ENCODE data around the gene OR10K1.
"Not testable (repeated sequence)": the region's sequence is repeated elsewhere in the genome, so short reads cannot be mapped to it uniquely, and the experiment has no call there.

Gene OR10K1

GRCh38 chr1:158461534-158461933, at the start of gene OR10K1:
Gene OR10K1, plus strand, starts transcription at chr1:158461834. Its CDS starts 3,728 bp downstream, at chr1:158465562.
- DNase-seq: no peak

GRCh38 chr1:158414651-158415345, 46.8 kb upstream of the OR10K1 start:
- DNase-seq: no peak

GRCh38 chr1:158417586-158417985, 44.0 kb upstream of the OR10K1 start:
- no peak for DNase-seq

DNA sequence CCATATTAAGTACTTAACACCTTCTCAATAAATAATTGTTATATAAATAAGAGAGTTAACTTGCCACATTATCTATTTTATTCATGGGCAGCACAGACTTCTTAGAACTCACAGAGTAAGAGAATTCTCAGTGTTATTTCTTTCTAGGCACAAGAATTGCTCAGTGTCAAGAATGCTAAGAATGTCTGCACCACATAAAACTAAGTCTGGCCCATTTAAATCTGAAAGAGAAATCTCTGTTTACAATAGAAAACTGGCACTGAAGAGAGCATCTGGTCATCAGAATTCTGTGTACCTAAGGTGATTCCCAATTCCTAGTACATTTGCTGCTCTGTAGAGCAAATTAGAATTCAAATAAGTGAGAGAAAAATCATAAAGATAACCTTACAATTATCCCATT, 39.4 kb upstream of the OR10K1 start:
- DNase-seq: no peak

- peak; percentile 0 for DNase-seq
These were observed 36.6 kb upstream of the OR10K1 start for GRCh38 chr1:158425027-158425426.

- no peak for DNase-seq
These were observed 35.5 kb upstream of the OR10K1 start, which contains the start of gene OR10K2 for GRCh38 chr1:158426137-158426536. Gene OR10K2, minus strand, starts transcription at chr1:158426237. Its CDS starts 5,371 bp downstream, at chr1:158420866.

GRCh38 chr1:158430163-158430562, 31.5 kb upstream of the OR10K1 start:
- not testable (repeated sequence) for DNase-seq

DNA sequence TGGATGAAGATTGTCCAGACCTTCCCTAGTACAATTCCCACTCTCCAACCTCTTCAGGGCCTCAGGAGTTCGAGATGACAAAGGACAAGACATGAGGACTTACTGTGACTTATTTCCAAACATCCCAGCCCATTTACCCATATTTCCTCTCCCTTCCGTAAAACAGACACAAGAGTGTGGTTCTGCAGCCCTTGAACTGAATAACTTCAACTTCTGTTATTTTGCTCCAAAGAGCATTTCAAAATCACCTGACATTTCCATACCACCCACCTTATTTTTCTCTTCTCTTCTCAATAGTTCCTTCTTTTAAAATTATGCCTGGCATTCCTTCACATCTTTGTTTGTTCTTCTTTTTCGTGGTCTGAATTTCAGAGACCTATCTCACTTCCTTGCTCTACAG, 26.9 kb upstream of the OR10K1 start:
- DNase-seq: no peak

DNA sequence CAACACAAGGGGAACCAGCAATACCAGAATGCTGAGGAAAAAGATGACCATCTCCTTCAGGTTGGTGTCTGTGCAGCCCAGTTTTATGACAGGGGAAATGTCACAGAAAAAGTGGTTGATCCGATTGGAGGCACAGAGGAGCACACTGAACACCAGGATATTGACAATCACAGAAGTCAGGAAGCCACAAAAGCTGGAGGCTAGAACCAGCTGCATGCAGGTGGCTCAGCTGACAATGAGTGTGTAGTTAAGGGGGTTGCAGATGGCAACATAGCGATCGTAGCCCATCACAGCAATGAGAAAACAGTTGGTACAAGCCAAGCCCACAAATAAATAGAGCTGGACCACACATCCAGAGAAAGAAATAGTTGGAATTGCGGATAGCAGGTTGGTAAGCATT, 16.3 kb upstream of the OR10K1 start:
- DNase-seq: no peak

GRCh38 chr1:158454537-158454936, 7.1 kb upstream of the OR10K1 start:
- no peak for DNase-seq

DNA sequence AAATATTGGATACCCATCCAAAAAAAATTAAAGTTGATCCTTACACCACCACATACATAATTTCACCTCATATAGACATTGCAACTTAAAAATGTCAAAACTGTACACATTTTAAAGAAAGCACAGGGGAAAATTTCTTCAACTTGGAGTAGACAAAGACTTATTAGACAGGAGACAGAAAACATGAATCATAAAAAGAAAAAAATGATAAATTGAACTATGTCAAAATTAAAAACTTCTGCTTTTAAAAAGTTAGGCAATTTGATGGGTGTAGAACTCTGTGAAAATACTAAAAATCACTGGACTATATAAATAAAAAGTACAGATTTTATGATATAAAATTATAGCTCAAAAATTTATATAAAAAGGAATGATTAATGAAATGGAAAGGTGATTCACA, 4.4 kb upstream of the OR10K1 start:
- no peak for DNase-seq

DNA sequence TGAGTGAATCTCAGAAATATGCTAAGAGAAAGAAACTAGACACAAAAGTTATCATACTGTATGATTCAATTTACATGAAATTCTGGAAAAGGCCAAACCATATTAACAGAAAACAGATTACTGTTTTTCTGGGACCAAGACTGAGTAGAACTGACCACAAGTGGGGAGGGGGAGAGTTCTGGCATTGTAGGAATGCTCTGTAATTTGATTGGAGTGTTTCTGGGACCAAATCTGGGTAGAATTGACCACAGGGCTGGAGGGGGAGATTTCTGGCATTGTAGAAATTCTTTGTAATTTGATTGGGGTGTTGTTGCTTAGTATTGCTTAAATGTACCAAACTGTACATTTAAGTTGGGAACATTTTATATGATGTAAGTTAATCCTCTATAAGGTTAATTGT, 3.4 kb upstream of the OR10K1 start:
- no peak for DNase-seq

- DNase-seq: peak; percentile 10
These were observed 10.3 kb downstream of the OR10K1 start, which contains the start of gene OR10R2 for GRCh38 chr1:158471920-158472319. Gene OR10R2, plus strand, starts transcription at chr1:158472220. Its CDS starts 106 bp downstream, at chr1:158472326.

- DNase-seq: no peak
These were observed 23.8 kb downstream of the OR10K1 start for GRCh38 chr1:158485455-158485854.

DNA sequence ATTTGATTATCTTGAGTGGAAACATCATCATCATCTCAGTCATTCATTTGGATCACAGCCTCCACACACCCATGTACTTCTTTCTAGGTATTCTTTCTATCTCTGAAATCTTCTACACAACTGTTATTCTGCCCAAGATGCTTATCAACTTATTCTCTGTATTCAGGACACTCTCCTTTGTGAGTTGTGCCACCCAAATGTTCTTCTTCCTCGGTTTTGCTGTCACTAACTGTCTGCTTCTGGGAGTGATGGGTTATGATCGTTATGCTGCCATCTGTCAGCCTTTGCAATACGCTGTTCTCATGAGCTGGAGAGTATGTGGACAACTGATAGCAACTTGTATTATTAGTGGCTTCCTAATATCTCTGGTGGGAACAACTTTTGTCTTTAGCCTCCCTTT, 29.7 kb downstream of the OR10K1 start:
- no peak for DNase-seq

DNA sequence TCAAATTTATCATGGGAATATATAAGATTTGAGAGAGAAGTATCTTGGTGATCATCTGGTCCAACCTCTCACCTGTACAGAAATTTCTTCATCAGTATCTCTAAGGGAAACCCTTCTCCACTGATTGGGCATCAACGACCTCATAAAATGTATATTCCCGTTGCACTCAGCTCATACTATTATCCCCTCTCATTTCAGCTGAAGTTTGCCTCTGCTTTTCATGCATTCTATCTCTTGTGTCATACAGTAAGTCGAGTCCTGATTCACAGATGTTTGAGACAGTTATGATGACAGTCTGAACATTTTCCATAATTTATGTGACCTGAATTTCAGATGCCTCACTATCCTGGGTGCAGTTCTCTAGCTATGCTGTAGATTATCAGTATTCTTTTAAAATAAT, 31.4 kb downstream of the OR10K1 start:
- DNase-seq: no peak

GRCh38 chr1:158494796-158495195, 33.2 kb downstream of the OR10K1 start:
- no peak for DNase-seq

GRCh38 chr1:158496374-158496773, 34.7 kb downstream of the OR10K1 start:
- DNase-seq: peak; percentile 14

DNA sequence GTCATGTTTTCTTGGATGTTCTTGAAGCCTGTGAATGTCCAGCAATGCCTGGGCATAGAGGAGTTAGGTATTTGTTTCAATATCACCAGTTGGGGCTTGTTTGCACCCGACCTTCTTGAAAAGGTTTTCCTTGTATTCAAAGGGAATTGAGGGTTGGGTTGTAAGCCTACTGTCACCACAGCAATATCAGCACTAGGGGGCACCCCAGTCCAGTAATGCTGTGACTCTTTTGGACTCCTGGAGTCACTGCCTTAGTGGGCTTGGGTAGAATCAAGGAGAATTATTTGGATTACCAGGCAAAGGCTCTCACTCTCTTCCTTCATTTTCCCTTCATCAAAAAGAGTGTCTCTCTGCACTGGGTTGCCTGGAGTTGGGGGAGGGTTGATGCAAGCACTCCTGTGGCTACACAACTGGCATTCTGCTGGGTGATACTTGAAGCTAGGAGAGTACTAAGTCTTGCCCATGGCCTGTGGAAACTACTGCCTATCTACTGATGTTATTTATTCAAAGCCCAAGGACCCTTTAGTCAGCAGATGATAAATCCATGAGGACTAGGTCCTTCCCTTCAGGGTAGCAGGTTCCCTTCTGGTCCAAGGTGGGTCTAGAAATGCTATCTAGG, 44.8 kb downstream of the OR10K1 start:
- no peak for DNase-seq

DNA sequence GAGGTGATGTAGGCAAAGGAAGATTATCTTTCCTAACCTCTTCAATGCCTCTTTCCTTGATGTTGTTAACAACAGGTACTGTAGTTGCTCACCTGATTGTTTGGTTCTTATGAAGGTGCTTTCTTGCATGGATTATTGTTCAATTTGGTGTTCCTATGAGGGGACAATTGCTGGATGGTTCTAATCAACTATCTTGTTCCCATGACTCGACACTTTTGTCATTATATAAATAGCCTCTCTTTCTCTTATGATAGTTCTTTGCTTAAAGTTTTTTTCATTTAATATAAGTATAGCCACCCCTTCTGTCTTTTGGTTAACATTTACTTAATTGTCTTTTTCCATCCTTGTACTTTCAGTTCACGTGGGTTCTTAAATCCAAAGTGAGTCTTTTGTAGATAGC, 45.9 kb downstream of the OR10K1 start:
- DNase-seq: no peak

- no peak for DNase-seq
These were observed 48.0 kb downstream of the OR10K1 start for GRCh38 chr1:158509471-158510156.

DNA sequence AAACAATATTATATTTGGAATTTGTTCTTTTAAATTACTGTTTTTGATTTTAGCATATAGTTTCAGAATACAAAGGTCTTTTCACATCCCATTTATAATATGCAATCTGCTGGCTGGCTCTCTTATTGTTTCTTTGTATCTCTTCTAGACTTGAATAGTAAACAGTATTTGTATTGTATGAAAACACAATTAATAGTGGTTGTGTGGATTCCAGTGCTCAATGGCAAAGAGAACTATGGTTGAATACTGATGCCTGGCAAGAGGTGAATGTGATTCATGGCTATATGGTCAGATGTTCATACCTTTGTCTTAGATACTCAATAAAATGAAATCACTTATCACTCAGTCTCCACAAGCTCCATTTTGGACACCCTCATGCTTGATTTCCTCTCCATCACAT, 55.3 kb downstream of the OR10K1 start:
- no peak for DNase-seq

Measured in eye (tissue), 1 donor.